Stimulated activated CD8-positive, alpha-beta memory T cell treated with anti-CD3 and anti-CD28 coated beads, Interleukin-2, amount 100 ng/mL, for 48 hours (primary cell): ENCODE measurements around the gene FAM83F.

ENCODE experiments used
- DNase-seq, 2 donors: peaks; one replicate each; pipeline ENCODE4 v3.0.0-alpha.2; 2020; ENCODE audit warnings: low read depth in 2 of 2

The FAM83F gene

GRCh38 chr22:40065981-40066380 lies 71.2 kb downstream of the FAM83F start:
- DNase-seq, result no peak

GRCh38 chr22:40067639-40068038 lies 72.9 kb downstream of the FAM83F start:
- no peak for DNase-seq

DNA sequence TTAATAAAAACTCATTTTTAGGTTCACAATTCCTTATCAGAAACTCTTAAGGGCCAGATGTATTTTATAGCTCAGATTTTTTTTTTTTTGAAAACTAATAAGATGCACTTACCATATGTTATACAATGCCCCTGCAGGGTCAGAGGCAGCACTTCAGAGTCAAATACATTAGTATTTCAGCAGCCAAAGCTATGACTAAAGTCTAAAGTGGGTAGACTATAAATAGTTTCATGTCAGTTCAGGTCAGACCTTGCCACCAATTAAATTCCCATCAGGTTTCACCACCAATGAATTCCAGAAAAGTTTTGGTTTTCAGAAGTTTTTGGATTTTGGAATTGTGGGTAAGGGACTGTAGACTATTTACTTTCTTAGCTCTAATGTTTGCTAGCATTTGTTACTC lies 75.9 kb downstream of the FAM83F start:
- DNase-seq, result no peak

- DNase-seq, result no peak
Measured at GRCh38 chr22:40071720-40072119, 77.0 kb downstream of the FAM83F start.

DNA sequence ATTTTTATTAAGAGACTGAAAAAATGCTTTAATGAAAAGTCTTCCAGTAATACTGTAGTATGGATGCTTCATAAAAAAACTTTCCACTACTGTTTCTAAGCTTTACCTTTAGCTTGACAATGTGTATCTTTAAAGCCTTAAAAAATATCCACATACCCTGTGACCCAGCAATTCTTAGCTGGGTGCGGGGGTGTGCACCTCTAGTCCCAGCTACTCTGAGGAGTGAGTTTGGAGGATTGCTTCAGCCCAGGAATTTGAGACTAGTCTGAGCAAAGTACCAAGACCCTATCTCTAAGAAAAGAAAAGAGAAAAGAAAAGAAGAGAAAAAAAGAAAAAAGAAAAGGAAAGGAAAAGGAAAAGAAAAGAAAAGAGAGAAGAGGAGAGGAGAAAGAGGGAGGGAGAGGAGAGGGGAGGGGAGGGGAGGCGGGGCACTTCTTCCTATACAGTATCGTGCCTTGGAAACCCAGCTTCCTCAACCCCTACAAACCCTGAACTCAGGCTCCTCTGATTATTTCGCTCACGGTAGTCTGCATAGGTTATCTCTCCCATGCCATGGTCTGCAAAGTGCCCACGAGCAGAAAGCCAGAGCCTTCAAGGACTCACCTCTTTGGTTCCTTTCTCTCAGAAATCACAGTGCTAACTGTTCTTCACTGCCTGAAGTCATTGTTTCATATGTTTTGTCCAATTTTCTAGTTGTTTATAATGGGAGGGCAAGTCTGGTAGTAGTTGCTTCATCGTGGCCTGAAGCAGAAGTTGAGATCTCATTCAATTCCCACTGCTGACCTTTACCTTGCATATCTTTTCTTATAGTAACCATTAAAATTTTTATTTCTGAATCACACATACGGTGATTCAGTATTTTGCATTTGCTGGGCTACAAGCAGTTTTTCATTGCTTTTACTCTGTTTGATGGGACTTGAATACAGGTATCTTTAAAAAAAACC lies 82.2 kb downstream of the FAM83F start:
- no peak for DNase-seq

GRCh38 chr22:40077646-40078016 lies 82.9 kb downstream of the FAM83F start:
- no peak for DNase-seq

DNA sequence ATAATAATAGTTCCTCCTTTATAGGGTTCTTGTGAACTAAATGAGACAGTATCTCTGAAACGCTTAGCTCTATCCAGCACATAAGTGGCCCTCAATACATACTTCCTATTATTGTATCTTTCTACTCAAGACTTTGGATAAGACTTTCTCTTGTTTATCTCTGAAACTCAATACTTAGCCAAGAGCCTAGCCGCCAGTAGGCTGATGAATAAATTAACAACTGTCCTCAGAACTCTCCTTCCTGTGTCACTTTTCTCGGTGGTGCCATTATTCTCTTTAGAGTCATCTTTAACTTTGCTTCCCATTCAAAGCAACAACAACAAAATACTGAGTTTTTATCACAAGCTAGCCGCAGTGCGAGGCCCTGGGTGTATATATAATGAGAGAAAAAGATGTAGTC lies 86.9 kb downstream of the FAM83F start:
- no peak for DNase-seq

- no peak for DNase-seq
Measured at GRCh38 chr22:40082184-40082583, 87.4 kb downstream of the FAM83F start.

DNA sequence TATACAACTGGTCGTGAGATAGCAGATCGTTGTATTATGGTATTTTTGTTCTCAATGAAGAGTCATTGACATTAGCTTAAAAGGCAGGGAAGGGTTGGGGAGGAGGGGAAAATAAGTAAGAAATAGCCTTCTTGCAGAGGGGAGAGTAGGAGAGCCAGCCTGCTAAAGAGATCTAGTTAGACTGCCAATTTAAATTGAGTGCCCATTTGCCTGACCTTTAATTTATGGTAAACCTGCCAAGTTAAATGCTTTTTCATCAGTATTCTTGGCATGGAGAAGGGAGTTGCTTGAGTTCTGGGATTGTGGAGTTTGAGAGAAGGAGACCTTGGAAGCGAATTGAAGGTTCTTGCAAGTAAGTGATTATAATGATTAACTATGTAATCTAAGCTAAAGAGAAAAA lies 89.0 kb downstream of the FAM83F start:
- DNase-seq, result no peak

- DNase-seq, result no peak
Measured at GRCh38 chr22:40084246-40084645, 89.5 kb downstream of the FAM83F start.

DNA sequence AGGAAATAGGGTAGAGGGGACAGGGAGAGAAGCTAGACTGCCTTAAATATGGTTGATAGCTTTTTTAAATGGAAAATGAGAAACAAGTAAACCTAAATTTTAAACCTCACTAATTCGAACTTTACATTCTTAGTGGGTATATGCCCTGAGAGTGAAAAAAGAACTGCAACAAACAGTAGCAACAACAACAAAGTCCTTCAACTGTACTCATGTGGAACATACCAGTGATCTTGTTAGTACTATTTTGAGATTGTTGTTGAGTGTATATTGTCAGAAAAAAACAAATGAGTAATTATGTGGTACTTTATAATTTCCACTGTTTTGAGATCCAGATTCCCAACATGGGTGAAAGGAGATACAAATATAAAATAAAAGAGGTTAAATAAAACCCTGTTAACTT lies 94.1 kb downstream of the FAM83F start:
- DNase-seq, result no peak
